RPMI7951 (cell line): Measurements from ENCODE around the gene ZNF83. TPM values are rescaled to one million over a fixed set of nuclear protein-coding genes. Genes with fewer than 3 reads are reported as not detected.
"Not testable (repeated sequence)": the region's sequence is repeated elsewhere in the genome, so short reads cannot be mapped to it uniquely, and the experiment has no call there.

ENCODE experiments used
- DNase-seq: peaks from one replicate; pipeline ENCODE4 v3.0.0-alpha.2; 2012; ENCODE audit warnings: low read depth
- total RNA-seq: library from RNA; depleted of rRNA; stranded (reverse); fragments of >200 nt; shearing (Covaris generic); gene quantifications from 2 replicates; pipeline ENCODE4 v1.2.3, GENCODE V29; 2014

ZNF83 gene
- total RNA-seq, 1 experiment from 2014 or later = 43.1 TPM

- no peak for DNase-seq
Observed at GRCh38 chr19:52639996-52640395, 1.8 kb upstream of the ZNF83 start.

GRCh38 chr19:52638601-52639000 is 446 bp upstream of the ZNF83 start:
- DNase-seq = peak; percentile 80

- DNase-seq = no peak
Observed at GRCh38 chr19:52635786-52636570, 2.2 kb downstream of the ZNF83 start.

- not testable (repeated sequence) for DNase-seq
Observed at GRCh38 chr19:52627441-52627840, 10.7 kb downstream of the ZNF83 start.

- no peak for DNase-seq
Observed at GRCh38 chr19:52626915-52627314, 11.2 kb downstream of the ZNF83 start.

- no peak for DNase-seq
Observed at GRCh38 chr19:52622261-52622660, 15.9 kb downstream of the ZNF83 start.

- DNase-seq = no peak
Observed at GRCh38 chr19:52621376-52621775, 16.8 kb downstream of the ZNF83 start.

- DNase-seq = no peak
Observed at GRCh38 chr19:52613299-52613906, 24.8 kb downstream of the ZNF83 start.

GRCh38 chr19:52603558-52604207 is 34.5 kb downstream of the ZNF83 start:
- DNase-seq = no peak

- no peak for DNase-seq
Observed at GRCh38 chr19:52602941-52603340, 35.2 kb downstream of the ZNF83 start.

GRCh38 chr19:52601974-52602366 is 36.2 kb downstream of the ZNF83 start:
- DNase-seq = peak; percentile 8

GRCh38 chr19:52601025-52601973 is 36.9 kb downstream of the ZNF83 start:
- peak; percentile 94 for DNase-seq

- DNase-seq = no peak
Observed at GRCh38 chr19:52600639-52601024, 37.5 kb downstream of the ZNF83 start.

GRCh38 chr19:52599241-52599640 is 38.9 kb downstream of the ZNF83 start:
- DNase-seq = no peak

- not testable (repeated sequence) for DNase-seq
Observed at GRCh38 chr19:52593441-52593840, 44.7 kb downstream of the ZNF83 start.

- DNase-seq = no peak
Observed at GRCh38 chr19:52592301-52592700, 45.9 kb downstream of the ZNF83 start.

- no peak for DNase-seq
Observed at GRCh38 chr19:52590728-52591127, 47.4 kb downstream of the ZNF83 start.

GRCh38 chr19:52585604-52586003 is 52.6 kb downstream of the ZNF83 start:
- no peak for DNase-seq

- no peak for DNase-seq
Observed at GRCh38 chr19:52584736-52585440, 53.3 kb downstream of the ZNF83 start.

GRCh38 chr19:52570000-52570861 is 67.9 kb downstream of the ZNF83 start, which contains the start of gene ZNF701:
ZNF701 (plus strand) TSS chr19:52570287; CDS start chr19:52574148, 3,861 bp downstream.
- DNase-seq = peak; percentile 92
